ES-I3 (cell line): Measurements from ENCODE around the gene MED13L.

Source experiments
- H3K36me3 ChIP-seq: 2 replicates; pipeline ENCODE4 v1.6.1; 2013; ENCODE audit warnings: mild to moderate bottlenecking, low read length, control low read depth, moderate library complexity; ENCODE audit not compliant: insufficient read depth
- H3K4me1 ChIP-seq: 2 replicates; pipeline ENCODE4 v1.6.1; 2013; ENCODE audit warnings: mild to moderate bottlenecking, control low read depth, low read length; ENCODE audit not compliant: insufficient read depth
- H3K9ac ChIP-seq: 2 replicates; pipeline ENCODE4 v1.6.1; 2013; ENCODE audit warnings: low read depth, mild to moderate bottlenecking, low read length, moderate library complexity
- H3K9me3 ChIP-seq: 2 replicates; pipeline ENCODE4 v1.6.1; 2013; ENCODE audit warnings: mild to moderate bottlenecking, low read length, moderate library complexity; ENCODE audit not compliant: control insufficient read depth, insufficient read depth

MED13L gene

GRCh38 chr12:116277467-116278278 is at the start of gene MED13L:
TSS of gene MED13L (minus strand) at chr12:116277693. CDS start at chr12:116277131, 562 bp downstream.
- Histone ChIP-seq H3K4me1 (peaks cover 21% of the 10 kb centered on the region), H3K9me3 (no peaks in the 10 kb centered on the region), H3K9ac (peak within 1 kb of the TSS; percentile 87), H3K36me3 (no peaks in the 10 kb centered on the region)

DNA sequence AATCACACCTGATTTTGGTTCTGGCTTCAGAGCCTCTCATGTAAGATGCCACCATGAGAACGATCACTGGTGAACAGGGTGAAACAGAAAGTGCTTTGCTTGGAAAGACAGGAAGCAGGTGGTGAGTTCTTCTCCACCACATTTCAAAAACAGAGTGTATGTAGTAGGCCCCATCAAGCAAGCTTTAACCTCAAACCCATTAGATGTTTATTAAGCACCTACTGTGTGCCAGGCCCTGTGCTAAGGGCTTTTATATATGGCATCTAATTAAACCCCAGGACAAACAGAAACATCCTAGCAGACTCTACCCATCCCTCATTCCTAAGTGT is 47.8 kb upstream of the MED13L start:
- no peaks in the 10 kb centered on the region for H3K9me3 ChIP-seq
- no peaks in the 10 kb centered on the region for H3K36me3 ChIP-seq
- no peak overlapping the region for H3K9ac ChIP-seq
- H3K4me1 ChIP-seq: no peaks in the 10 kb centered on the region; the same call in 1 of the 2 replicates

DNA sequence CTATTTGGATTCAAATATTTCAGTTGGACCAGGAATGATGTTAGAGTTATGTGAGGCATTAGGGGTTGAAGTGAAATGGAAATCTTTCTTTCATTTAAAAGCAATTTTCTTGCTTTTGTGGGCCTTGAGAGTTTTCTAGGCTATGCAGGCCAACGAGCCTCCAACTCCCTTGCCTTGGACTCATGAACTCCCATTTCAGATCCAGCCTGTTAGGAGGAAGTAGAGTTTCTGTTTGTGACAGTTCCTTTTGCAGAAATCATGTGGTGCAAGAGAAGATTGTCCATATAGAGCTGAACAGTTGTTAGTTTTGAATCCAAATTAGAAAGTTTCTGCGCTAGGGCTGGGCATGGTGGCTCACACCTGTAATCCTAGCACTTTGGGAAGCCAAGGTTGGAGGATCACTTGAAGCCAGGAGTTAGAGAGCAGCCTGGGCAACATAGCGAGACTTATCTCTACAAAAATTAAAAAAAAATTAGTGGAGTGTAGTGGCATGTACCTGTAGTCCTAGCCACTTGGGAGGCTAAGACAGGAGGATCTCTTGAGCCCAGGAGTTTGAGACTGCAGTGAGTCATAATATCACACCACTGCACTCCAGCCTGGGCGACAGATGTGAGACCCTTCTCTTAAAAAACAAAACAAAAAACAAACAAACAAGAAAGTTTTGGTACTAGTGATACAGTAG is 47.3 kb upstream of the MED13L start:
- Histone ChIP-seq H3K9me3 (no peaks in the 10 kb centered on the region), H3K9ac (no peak overlapping the region), H3K36me3 (no peaks in the 10 kb centered on the region), H3K4me1 (no peaks in the 10 kb centered on the region; the same call in 1 of the 2 replicates)

- Histone ChIP-seq H3K9me3 (no peaks in the 10 kb centered on the region), H3K9ac (no peak overlapping the region), H3K4me1 (no peaks in the 10 kb centered on the region; the same call in 1 of the 2 replicates), H3K36me3 (no peaks in the 10 kb centered on the region)
These were observed 46.2 kb upstream of the MED13L start for GRCh38 chr12:116323406-116324386.

- Histone ChIP-seq H3K9ac (no peak overlapping the region), H3K4me1 (no peaks in the 10 kb centered on the region; the same call in 1 of the 2 replicates), H3K36me3 (no peaks in the 10 kb centered on the region), H3K9me3 (no peaks in the 10 kb centered on the region)
These were observed 44.4 kb upstream of the MED13L start for GRCh38 chr12:116321913-116322312.

DNA sequence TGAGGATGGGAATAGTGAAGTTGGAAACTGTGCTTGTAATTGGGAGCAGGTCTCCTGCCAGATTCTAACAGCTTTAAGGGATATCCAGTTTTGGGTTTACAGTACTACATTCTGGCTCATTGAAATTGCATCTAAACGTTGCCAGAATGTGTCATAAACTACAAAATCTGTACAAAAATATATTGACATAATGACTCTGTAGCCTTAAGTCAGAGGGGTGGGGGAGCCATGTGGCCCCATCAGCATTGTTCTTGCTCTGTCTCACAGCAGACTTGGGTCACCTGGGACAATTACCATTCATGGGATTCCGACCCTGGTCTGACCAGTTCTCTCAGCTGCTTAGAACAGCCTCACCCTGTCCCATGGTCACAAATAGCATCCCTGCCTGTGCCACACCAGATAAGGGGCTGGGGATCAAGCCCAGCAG is 43.3 kb upstream of the MED13L start:
- no peaks in the 10 kb centered on the region for H3K36me3 ChIP-seq
- no peaks in the 10 kb centered on the region; the same call in 1 of the 2 replicates for H3K4me1 ChIP-seq
- H3K9ac ChIP-seq: no peak overlapping the region
- H3K9me3 ChIP-seq: no peaks in the 10 kb centered on the region

DNA sequence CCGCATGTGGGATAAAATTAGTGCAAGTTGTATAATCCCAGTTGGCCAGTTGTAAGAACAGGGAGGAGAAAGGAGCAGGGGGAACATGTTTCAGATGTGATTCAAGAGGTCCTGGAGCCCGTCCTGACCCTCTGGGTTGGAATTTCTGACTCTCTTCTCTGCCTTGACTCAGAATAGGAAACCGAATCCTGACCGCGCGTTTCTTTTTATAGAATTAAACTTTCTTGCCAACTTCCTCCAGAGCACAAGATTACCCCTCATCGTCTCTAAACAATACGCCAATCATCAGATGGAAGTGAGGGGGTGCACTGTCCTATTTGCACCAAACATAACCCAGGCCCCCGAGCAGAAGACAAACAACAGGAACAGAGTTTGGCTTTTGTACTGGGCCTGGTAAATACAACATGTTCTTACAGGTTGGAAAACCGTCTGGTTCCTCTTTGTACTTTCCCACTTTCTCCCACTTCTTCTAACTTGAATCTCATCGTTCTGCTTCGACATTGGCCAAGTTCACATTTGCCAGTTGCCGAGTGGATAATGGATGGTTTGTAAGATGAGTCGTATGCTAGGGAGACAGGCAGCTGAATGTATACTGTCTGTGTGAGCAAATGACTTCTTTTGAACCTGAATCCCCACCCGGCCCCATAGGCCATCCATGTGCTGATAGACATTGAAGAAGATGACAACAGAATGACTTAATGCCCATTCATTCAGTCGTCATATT is 42.6 kb upstream of the MED13L start:
- H3K9ac ChIP-seq: no peak overlapping the region
- H3K36me3 ChIP-seq: no peaks in the 10 kb centered on the region
- H3K9me3 ChIP-seq: no peaks in the 10 kb centered on the region
- no peaks in the 10 kb centered on the region; the same call in 1 of the 2 replicates for H3K4me1 ChIP-seq

DNA sequence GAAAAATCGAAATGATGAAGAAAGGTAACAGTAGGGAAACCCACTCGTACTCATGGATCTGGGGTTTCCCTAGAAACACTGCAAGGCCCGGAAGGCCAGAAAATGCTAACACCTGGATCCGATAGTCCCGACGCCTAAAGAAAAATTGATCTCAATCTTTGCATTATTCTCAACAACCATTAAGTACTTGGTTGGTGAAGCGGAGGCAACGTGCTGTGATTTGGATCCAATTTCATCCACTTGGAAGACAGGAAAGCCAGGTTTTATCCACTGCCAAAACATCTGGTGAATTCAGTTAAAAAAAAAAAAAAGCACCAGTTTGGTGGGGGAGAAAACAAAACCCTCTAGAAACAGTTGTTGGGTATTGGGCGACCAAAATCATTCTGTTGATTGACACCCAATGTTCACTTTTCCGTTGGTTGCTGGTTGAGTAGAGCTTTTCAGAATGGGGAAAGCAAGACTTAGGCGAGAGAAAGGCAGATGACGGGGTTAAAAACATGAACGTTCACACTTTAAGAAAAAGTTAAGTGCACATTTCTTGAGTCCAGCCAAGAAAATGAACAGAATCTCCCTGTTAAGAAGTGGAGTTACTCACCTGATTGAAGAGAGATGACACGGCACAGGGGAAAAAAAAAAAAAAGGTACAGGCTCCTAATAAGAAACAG is 41.9 kb upstream of the MED13L start:
- H3K4me1 ChIP-seq: no peaks in the 10 kb centered on the region; the same call in 1 of the 2 replicates
- no peak overlapping the region for H3K9ac ChIP-seq
- H3K9me3 ChIP-seq: no peaks in the 10 kb centered on the region
- H3K36me3 ChIP-seq: no peaks in the 10 kb centered on the region

- no peak overlapping the region for H3K9ac ChIP-seq
- H3K36me3 ChIP-seq: no peaks in the 10 kb centered on the region
- no peaks in the 10 kb centered on the region; the same call in 1 of the 2 replicates for H3K4me1 ChIP-seq
- H3K9me3 ChIP-seq: no peaks in the 10 kb centered on the region
These were observed 41.2 kb upstream of the MED13L start for GRCh38 chr12:116318576-116319232.

- Histone ChIP-seq H3K9me3 (no peaks in the 10 kb centered on the region), H3K9ac (no peak overlapping the region), H3K4me1 (no peaks in the 10 kb centered on the region; the same call in 1 of the 2 replicates), H3K36me3 (no peaks in the 10 kb centered on the region)
These were observed 40.6 kb upstream of the MED13L start for GRCh38 chr12:116317986-116318575.

DNA sequence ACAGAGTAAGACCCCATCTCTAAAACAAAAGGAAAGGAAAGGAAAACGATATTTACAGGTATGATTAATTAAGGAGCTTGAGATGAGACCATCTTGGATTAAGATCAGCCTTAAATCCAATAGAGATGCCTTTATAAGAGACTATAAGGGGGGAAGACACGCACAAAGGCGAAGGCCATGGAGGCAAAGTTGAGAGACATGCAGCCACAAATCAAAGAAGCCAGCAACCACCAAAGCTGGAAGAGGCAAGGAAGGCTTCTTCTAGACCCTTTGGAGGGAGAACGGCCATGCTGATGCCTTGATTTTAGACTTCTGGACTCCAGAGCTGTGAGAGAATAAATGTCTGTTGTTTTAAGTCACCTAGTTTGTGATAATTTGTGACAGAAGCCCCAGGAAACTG is 39.6 kb upstream of the MED13L start:
- H3K36me3 ChIP-seq: no peaks in the 10 kb centered on the region
- H3K4me1 ChIP-seq: no peaks in the 10 kb centered on the region; the same call in 1 of the 2 replicates
- no peak overlapping the region for H3K9ac ChIP-seq
- no peaks in the 10 kb centered on the region for H3K9me3 ChIP-seq

DNA sequence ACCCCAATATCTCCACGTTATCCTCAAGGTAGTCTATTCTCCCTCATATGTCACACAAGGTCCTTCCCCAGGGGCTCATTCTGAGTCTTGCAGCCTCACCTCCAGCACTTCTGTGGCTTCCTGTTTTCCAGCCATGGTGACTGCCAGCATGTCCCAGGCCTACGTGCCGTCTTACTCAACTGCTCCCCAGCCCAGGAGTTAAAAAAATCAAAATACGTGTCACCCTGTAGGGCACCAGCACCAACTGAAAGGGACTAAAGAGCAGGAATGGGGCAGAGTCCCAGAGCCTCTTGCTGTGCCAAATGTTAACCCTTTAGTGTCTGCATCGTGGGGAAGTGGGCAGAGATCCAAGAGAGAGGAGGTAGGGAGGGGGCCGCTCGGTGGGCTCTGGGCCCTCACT is 37.0 kb upstream of the MED13L start:
- Histone ChIP-seq H3K4me1 (no peaks in the 10 kb centered on the region; the same call in 1 of the 2 replicates), H3K36me3 (no peaks in the 10 kb centered on the region), H3K9ac (no peak overlapping the region), H3K9me3 (no peaks in the 10 kb centered on the region)
